ENCODE measurements around the gene MTMR10. TPM values are rescaled to one million over a fixed set of nuclear protein-coding genes. Genes with fewer than 3 reads are reported as not detected.

Gene MTMR10
- total and polyA plus RNA-seq, 2 of the 4 experiments (the other 2 are of a cell fraction): 11.2 to 13.8 TPM

DNA sequence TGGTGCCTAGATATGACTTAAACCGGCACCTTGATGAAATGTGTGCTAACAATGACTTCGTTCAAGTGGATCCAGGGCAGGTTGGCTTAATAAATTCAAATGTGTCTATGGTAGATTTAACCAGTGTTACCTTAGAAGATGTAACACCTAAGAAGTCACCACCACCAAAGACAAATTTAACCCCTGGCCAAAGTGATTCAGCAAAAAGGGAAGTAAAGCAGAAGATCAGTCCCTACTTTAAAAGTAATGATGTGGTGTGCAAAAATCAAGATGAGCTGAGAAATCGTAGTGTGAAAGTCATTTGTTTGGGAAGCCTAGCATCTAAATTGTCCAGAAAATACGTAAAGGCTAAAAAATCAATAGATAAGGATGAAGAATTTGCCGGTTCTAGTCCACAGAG lies 86.6 kb downstream of the MTMR10 start:
- Histone ChIP-seq H3K27me3 (ENCODE audit: control insufficient read depth, insufficient read depth, low read length) (no peaks in the 10 kb centered on the region), H3K79me1 (ENCODE audit: low read depth in 1 of 2, low read length in 2 of 2) (0 out of 4 replicates have a peak, but pooled peaks cover 0 to 4% of the 10 kb centered on the region in 2 experiments), H3K4me1 (ENCODE audit: control insufficient read depth, insufficient read depth, low read length) (no peaks in the 10 kb centered on the region), H3K18ac (ENCODE audit: low read depth, low read length) (no peak overlapping the region), H2AFZ (replicated peaks; ENCODE audit: low read length, poor library complexity) (no peak overlapping the region), H3K9me1 (ENCODE audit: insufficient read depth, low read length) (peaks cover 5% of the 10 kb centered on the region; the same call in 1 of the 2 replicates), H3K9me3 (ENCODE audit: control insufficient read depth, insufficient read depth, low read length) (no peaks in the 10 kb centered on the region), H3K4me2 (ENCODE audit: low read depth, low read length) (peak overlapping the region; percentile 99; the same call in 1 of the 2 replicates), H2AK5ac (ENCODE audit: low read depth, low read length) (no peak overlapping the region), H3K14ac (replicated peaks; ENCODE audit: low read depth, low read length) (no peak overlapping the region), H2BK15ac (ENCODE audit: low read depth, low read length) (no peak overlapping the region), H2BK20ac (ENCODE audit: low read depth, low read length) (no peak overlapping the region), H3K4ac (ENCODE audit: low read depth, low read length) (no peak overlapping the region), H3K9ac (ENCODE audit: low read depth, low read length) (no peak overlapping the region), H2BK5ac (ENCODE audit: low read depth, low read length, poor library complexity, severe bottlenecking) (no peak overlapping the region), H2BK120ac (ENCODE audit: low read depth, low read length) (no peak overlapping the region), H3K56ac (ENCODE audit: extremely low read depth, insufficient read depth, low read length) (no peak overlapping the region), H3K27ac (ENCODE audit: insufficient read depth, low read length) (no peak overlapping the region), H2AK9ac (replicated peaks; ENCODE audit: low read depth, low read length, poor library complexity) (no peak overlapping the region), H3K36me3 (ENCODE audit: control insufficient read depth, insufficient read depth, low read length) (peaks cover 6% of the 10 kb centered on the region; the same call in 1 of the 2 replicates), H4K8ac (ENCODE audit: low read depth in 2 of 2, low read length in 2 of 2) (no peak overlapping the region), H3K23ac (ENCODE audit: low read depth, low read length) (no peak overlapping the region), H4K5ac (ENCODE audit: low read depth, low read length) (no peak overlapping the region), H3K4me3 (ENCODE audit: insufficient read depth, low read depth, low read length) (no peak overlapping the region), H4K91ac (ENCODE audit: insufficient read depth, low read depth, low read length) (no peak overlapping the region), H4K20me1 (ENCODE audit: insufficient read depth, low read length) (no peaks in the 10 kb centered on the region)
- 100% methylated on average over 2 of the region's 5 CpGs; no CpG with 5 or more reads in 1 of the 2 experiments for WGBS, 2 experiments (ENCODE audit: extremely low coverage in 2 of 2, insufficient read length in 1 of 2)
- dilution Hi-C loops (cut with HindIII; ENCODE audit: low sequenced_read_pairs, unreplicated experiment) (no loop called here), intact Hi-C loops (cut with micrococcal nuclease) (loop anchor here (2.0 to 10.0 kb wide), 3 partner anchors 224 to 580 kb away; partner anchors contain the start of gene KLF13), in situ Hi-C loops (cut with MboI; ENCODE audit: low sequenced_read_pairs) (loop anchor here (10.0 kb wide), 1 partner anchor 220 kb away; no protein-coding TSS in a partner anchor)
- TSS peak; percentile 90 for BruUV-seq (replicated peaks)
- POLR2A ChIA-PET (ENCODE audit: unreplicated experiment): no interaction called here
- no peak for TF ChIP-seq CEBPB (IDR thresholded peaks at IDR 0.05; ENCODE audit: low read depth, low read length)
- TF ChIP-seq, protein P1, sequence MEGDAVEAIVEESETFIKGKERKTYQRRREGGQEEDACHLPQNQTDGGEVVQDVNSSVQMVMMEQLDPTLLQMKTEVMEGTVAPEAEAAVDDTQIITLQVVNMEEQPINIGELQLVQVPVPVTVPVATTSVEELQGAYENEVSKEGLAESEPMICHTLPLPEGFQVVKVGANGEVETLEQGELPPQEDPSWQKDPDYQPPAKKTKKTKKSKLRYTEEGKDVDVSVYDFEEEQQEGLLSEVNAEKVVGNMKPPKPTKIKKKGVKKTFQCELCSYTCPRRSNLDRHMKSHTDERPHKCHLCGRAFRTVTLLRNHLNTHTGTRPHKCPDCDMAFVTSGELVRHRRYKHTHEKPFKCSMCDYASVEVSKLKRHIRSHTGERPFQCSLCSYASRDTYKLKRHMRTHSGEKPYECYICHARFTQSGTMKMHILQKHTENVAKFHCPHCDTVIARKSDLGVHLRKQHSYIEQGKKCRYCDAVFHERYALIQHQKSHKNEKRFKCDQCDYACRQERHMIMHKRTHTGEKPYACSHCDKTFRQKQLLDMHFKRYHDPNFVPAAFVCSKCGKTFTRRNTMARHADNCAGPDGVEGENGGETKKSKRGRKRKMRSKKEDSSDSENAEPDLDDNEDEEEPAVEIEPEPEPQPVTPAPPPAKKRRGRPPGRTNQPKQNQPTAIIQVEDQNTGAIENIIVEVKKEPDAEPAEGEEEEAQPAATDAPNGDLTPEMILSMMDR (conservative IDR thresholded peaks at IDR 0.05; ENCODE audit: low read depth, low read length): no peak
- TF ChIP-seq MAFK (IDR thresholded peaks at IDR 0.05; ENCODE audit: low read depth, low read length): no peak
- no peak for TF ChIP-seq RAD21 (IDR thresholded peaks at IDR 0.05; ENCODE audit: low read length)
- TF ChIP-seq FOS (IDR thresholded peaks at IDR 0.05; ENCODE audit: low read depth, low read length): no peak
- TF ChIP-seq CHD1 (IDR thresholded peaks at IDR 0.05; ENCODE audit: low read depth, low read length): no peak
- no peak for TF ChIP-seq ELK1 (IDR thresholded peaks at IDR 0.05; ENCODE audit: borderline replicate concordance, low read depth, low read length)
- TF ChIP-seq, protein P2, sequence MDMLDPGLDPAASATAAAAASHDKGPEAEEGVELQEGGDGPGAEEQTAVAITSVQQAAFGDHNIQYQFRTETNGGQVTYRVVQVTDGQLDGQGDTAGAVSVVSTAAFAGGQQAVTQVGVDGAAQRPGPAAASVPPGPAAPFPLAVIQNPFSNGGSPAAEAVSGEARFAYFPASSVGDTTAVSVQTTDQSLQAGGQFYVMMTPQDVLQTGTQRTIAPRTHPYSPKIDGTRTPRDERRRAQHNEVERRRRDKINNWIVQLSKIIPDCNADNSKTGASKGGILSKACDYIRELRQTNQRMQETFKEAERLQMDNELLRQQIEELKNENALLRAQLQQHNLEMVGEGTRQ (IDR thresholded peaks at IDR 0.05; ENCODE audit: low read depth, low read length): no peak
- no peak for TF ChIP-seq SMC3 (IDR thresholded peaks at IDR 0.05; ENCODE audit: low read depth, low read length)
- TF ChIP-seq RCOR1 (IDR thresholded peaks at IDR 0.05; ENCODE audit: insufficient replicate concordance, low read length): no peak
- TF ChIP-seq RFX5 (IDR thresholded peaks at IDR 0.05; ENCODE audit: low read depth, low read length): no peak
- TF ChIP-seq POLR2A (IDR thresholded peaks at IDR 0.05; ENCODE audit: low read depth, low read length): no peak
- TF ChIP-seq MXI1 (IDR thresholded peaks at IDR 0.05; ENCODE audit: borderline replicate concordance, low read depth, low read length): no peak
- no peak for TF ChIP-seq MAZ (IDR thresholded peaks at IDR 0.05; ENCODE audit: borderline replicate concordance, low read depth, low read length)
- TF ChIP-seq BHLHE40 (IDR thresholded peaks at IDR 0.05; ENCODE audit: low read depth, low read length): no peak
- no peak for TF ChIP-seq NFE2L2 (IDR thresholded peaks at IDR 0.05; ENCODE audit: low read depth, low read length)
- DNase-seq (no peak), ATAC-seq (ENCODE audit: low read depth) (no peak)
- CTCF ChIA-PET: no interaction called here
